Mucosa of descending colon (tissue), 3 donors: ENCODE measurements around the gene TRDMT1. TPM values are rescaled to one million over a fixed set of nuclear protein-coding genes. Genes with fewer than 3 reads are reported as not detected.

Source experiments
- ATAC-seq: fragments of 200-7000 bp; cut with Tn5 transposase; one replicate; pipeline ENCODE4 v1.9.1; 2020; ENCODE audit warnings: mild to moderate bottlenecking, moderate library complexity
- DNase-seq, 3 donors: peaks; one replicate each; pipeline ENCODE4 v3.0.0-alpha.2; 2020
- H3K36me3 ChIP-seq: fragments of 200-600 bp; one replicate; pipeline ENCODE4 v1.8.0; 2021; ENCODE audit warnings: low read depth, mild to moderate bottlenecking
- H3K4me1 ChIP-seq: fragments of 200-600 bp; one replicate; pipeline ENCODE4 v1.8.0; 2021; ENCODE audit warnings: low read depth, mild to moderate bottlenecking
- H3K4me3 ChIP-seq: fragments of 200-600 bp; one replicate; pipeline ENCODE4 v1.8.0; 2021; ENCODE audit warnings: mild to moderate bottlenecking
- H3K9me3 ChIP-seq: fragments of 200-600 bp; one replicate; pipeline ENCODE4 v1.8.0; 2021; ENCODE audit warnings: mild to moderate bottlenecking
- CTCF ChIP-seq: fragments of 200-600 bp; IDR thresholded peaks from one replicate; pipeline ENCODE4 v1.8.0; 2022; ENCODE audit warnings: antibody characterized with exemption, mild to moderate bottlenecking
- intact Hi-C, 2 donors: fragments of 100-400 bp; cut with DNase I in 1 of 2; cut with micrococcal nuclease in 1 of 2; formaldehyde crosslinking; loops; one replicate each; pipeline versions ENCODE4 v1.11.0 to v1.11.1; 2022; cut with DNase I, micrococcal nuclease
- total RNA-seq, 3 donors: library from RNA; stranded (reverse); fragmentation: NEBNext Ultra II Directional in 2 of 3; extraction: Animal tissue kit (Norgen Biotek cat#: 25700) in 2 of 3; gene quantifications; one replicate each; pipeline versions ENCODE4 v1.2.1 to v1.2.4, GENCODE V29; 2021 to 2023
- donor health status: DM: no; HTN: no; CAD: no; lungs with moderate emphysema.
- donor health status: DM: no; HTN: no; CAD: no.
- donor health status: DM: no; HTN: yes; CAD: no.

The TRDMT1 gene
- total RNA-seq, 3 donors from 2014 or later: 4.7 to 7.8 (median 7.4) TPM

GRCh38 chr10:17141504-17142229, 59.8 kb downstream of the TRDMT1 start:
- Histone ChIP-seq H3K9me3 (no peaks in the 10 kb centered on the region), H3K4me1 (peaks cover 3% of the 10 kb centered on the region), H3K36me3 (no peaks in the 10 kb centered on the region), H3K4me3 (no peak overlapping the region)
- TF ChIP-seq CTCF: no peak
- intact Hi-C loops: no loop called here
- ATAC-seq (no peak), DNase-seq (no peak)

GRCh38 chr10:17140386-17140761, 61.1 kb downstream of the TRDMT1 start:
- no peak for TF ChIP-seq CTCF
- no peak for ATAC-seq

GRCh38 chr10:17138460-17139042, 62.9 kb downstream of the TRDMT1 start:
- Histone ChIP-seq H3K4me3 (no peak overlapping the region), H3K9me3 (no peaks in the 10 kb centered on the region), H3K4me1 (peaks cover 3% of the 10 kb centered on the region), H3K36me3 (no peaks in the 10 kb centered on the region)
- DNase-seq (no peak), ATAC-seq (peak; percentile 21)
- intact Hi-C loops: no loop called here
- no peak for TF ChIP-seq CTCF

More at GRCh38 chr10:17140386-17140761, 61.1 kb downstream of the TRDMT1 start:
- H3K4me1 ChIP-seq: peaks cover 3% of the 10 kb centered on the region
- intact Hi-C loops: no loop called here
- H3K4me3 ChIP-seq: no peak overlapping the region
- DNase-seq: no peak
- H3K36me3 ChIP-seq: no peaks in the 10 kb centered on the region
- no peaks in the 10 kb centered on the region for H3K9me3 ChIP-seq

- no peak for ATAC-seq
- Histone ChIP-seq H3K36me3 (no peaks in the 10 kb centered on the region), H3K4me1 (peaks cover 3% of the 10 kb centered on the region), H3K9me3 (no peaks in the 10 kb centered on the region), H3K4me3 (no peak overlapping the region)
- no peak for DNase-seq
- no peak for TF ChIP-seq CTCF
- intact Hi-C loops: no loop called here
Observed at GRCh38 chr10:17134737-17135260, 66.7 kb downstream of the TRDMT1 start.

- intact Hi-C loops: no loop called here
- TF ChIP-seq CTCF: no peak
- no peak for DNase-seq
Observed at GRCh38 chr10:17134282-17134681, 67.2 kb downstream of the TRDMT1 start.

More at GRCh38 chr10:17134282-17134681, 67.2 kb downstream of the TRDMT1 start:
- no peaks in the 10 kb centered on the region for H3K9me3 ChIP-seq
- peaks cover 3% of the 10 kb centered on the region for H3K4me1 ChIP-seq
- ATAC-seq: no peak
- H3K4me3 ChIP-seq: no peak overlapping the region
- no peaks in the 10 kb centered on the region for H3K36me3 ChIP-seq
